ENCODE measurements around the gene MTOR.
"Not testable (repeated sequence)": the region's sequence is repeated elsewhere in the genome, so short reads cannot be mapped to it uniquely, and the experiment has no call there.

The MTOR gene

DNA sequence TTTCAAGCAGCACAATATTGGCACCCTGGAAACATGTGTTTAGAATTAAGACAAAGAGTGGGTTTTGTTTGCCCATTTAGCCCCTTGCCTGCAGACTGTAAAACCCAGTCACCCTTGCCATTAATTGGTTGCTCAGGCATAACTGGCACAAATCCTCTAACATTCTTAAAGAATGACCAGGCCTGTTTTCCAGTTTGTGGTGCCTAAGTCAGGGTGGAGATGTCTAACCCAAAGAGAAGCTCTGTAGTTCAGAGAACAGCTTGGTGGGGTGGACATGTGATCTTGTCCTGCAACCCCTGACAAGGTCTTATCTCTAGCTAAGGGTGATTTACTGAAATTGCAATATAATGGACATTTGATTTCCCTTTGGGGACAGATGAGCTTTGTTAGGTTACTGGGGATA, 82.0 kb downstream of the MTOR start:
- DNase-seq (ENCODE audit: low read depth, low spot score): no peak

DNA sequence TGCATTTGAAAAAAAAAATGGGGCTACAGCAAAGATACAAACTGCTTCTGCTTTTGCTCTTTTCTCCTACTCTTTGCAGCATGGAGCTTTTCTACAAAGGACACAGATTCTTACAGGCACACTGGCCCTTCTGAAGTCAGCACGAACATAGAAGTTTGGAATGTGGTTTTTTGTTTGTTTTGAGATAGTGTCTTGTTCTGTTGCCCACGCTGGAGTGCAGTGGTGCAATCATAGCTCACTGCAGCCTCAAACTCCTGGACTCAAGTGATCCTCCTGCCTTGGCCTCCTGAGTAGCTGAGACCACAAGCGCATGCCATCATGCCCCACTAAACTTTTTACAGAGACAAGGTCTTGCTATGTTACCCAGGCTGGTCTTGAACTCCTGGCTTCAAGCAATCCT, 82.6 kb downstream of the MTOR start:
- not testable (repeated sequence) for DNase-seq (ENCODE audit: low read depth, low spot score)

- DNase-seq (ENCODE audit: low read depth, low spot score): no peak
Measured at GRCh38 chr1:11179125-11179524, 83.2 kb downstream of the MTOR start.

DNA sequence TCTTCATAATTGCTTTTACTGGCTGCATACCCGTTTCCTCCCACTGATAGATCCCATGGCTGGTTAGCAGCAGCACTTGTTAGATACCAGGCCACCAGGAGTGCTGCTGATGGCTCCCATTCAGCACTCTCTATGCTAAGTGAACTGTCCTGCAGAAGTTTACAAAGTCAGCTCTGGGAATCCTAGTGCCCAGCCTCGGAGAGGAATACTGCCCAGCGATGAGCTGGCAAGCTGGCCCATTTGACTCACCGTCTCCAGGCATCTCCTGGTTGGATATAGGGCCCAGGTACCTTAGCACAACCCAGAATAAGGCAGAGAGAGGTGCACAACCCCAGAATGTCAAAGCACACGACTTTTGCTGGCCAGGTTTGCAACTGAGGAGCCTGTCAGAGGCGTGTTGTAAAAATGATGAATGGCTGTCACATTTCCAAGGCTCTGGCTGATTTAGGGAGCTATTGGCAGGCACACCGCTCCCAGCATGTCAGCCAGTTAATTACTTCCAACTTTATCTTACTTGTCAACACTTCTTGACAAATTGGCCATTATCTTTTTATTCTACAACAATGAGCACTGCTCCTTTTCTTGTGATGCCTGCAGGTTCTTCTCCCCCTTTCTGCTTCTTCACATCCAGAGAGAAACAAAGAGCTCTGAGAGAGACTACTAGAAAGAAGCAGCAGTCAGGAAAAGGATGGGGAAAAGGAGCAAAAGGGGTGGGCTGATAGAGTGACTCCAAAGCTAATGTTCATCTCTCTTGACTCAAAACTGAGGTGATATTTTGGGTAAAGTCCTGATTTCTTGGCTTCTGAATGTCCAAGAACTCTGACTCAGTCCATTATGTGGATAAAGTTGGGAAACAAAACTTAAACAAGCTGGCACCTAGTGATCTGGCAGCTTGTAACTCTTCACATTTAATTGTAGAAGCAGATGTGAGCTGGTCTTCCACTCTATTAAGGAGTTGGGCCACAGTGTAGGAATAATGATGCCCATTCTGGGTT, 84.0 kb downstream of the MTOR start:
- no peak for DNase-seq (ENCODE audit: low read depth, low spot score)

DNA sequence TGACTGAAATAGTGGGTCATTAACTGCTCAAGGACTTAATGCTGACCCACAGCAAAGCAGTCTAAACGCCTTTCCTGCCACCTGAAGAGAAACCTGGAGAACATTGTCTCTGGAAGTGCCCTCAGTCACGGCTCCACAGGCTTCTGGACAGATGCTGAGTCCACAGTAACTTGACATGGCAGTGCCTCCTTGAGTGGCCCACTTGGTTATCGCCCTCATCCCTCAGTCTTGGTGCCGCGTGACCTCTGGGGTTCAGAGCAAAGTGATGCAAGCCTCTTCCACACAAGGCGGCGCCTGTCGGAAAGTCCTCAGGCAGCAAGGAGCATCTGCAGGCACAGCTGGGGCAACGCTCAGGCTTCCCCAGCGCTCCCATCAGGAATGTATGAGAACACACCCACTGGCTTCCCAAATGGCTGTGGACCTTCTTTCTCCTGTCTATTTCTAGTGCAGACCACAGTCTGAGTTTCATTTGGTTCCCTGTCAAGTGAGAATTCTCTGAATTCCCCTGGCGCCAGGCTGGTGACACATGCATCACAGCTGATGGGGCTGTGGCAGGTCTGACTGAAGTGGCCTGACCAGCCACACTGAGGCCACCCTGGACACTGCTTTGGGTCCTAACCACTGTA, 86.2 kb downstream of the MTOR start:
- no peak for DNase-seq (ENCODE audit: low read depth, low spot score)

GRCh38 chr1:11175461-11175860, 86.9 kb downstream of the MTOR start:
- no peak for DNase-seq (ENCODE audit: low read depth, low spot score)

DNA sequence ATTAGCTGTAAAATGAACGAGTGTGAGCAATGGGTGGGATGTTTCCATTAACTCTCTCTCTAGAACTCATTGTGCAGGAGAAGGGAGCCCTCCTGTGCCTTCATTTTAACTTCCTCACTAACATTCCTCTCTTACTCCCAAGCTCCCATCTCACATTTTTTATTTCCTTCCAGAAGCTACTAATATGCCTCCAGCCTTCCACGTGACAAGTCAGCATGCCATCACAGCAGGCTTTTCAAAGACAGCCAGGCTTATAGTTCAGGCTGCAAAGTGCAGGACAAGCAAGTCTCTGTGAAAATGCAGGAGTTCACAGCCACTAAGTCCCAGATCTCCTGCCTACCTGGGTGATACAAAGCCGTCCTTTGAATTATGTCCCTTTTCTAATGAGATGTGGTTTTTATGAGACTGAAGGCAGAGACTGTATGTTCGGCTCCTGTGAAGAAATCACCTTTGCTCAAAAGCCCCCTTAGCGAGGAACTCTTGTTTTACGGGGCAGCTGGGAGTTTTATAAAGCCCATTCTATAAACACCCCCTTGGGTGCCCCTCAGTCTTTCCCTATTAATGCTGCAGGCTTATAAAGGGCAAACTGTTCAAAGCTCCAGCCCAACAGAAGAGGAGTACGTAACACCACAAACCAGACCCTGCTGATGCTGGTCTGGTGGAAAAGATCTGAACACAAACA, 87.9 kb downstream of the MTOR start:
- DNase-seq (ENCODE audit: low read depth, low spot score): no peak

DNA sequence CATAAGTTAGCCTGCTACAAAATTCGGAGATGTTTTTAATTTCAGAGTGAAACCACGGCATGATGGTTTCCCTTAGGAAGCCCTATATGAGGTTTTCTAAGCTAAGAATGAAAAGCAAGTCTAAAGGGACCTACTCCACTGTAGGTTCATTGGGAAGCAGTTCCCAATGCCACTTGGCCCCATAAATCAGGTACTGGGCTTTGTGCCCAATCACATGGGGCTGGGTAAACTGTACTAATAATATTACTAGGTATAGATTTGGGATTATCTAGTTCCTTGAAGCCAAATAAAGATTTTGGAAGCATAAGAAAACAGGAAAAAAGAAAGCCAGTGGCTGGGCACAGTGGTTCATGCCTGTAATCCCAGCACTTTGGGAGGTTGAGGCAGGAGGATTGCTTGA, 92.2 kb downstream of the MTOR start:
- DNase-seq (ENCODE audit: low read depth, low spot score): no peak

GRCh38 chr1:11169202-11169601, 93.1 kb downstream of the MTOR start:
- no peak for DNase-seq (ENCODE audit: low read depth, low spot score)

DNA sequence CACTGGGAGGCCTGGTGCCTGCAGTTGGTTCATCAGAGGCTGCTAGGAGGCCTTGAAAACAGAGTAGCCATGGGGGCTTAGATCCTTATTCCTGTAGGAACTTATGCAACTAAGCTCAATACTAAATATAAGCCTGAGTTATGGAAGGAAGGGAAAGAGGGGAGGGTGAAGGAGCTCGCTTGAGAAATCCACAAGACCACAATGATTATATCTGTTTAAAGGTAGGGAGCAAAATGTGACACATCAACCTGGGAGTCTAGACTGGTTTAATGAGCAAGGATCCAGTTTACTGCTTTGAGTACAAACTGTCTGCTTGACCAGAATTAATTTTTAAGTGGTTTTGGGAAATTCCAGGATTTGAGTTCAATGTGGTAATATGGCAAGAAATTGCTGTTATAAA, 93.6 kb downstream of the MTOR start:
- DNase-seq (ENCODE audit: low read depth, low spot score): no peak

DNA sequence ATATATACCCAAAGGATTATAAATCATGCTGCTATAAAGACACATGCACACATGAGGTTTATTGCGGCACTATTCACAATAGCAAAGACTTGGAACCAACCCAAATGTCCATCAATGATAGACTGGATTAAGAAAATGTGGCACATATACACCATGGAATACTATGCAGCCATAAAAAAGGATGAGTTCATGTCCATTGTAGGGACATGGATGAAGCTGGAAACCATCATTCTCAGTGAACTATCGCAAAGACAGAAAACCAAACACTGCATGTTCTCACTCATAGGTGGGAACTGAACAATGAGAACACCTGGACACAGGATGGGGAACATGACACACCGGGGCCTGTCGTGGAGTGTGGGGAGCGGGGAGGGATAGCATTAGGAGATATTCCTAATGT, 95.6 kb downstream of the MTOR start:
- DNase-seq (ENCODE audit: low read depth, low spot score): not testable (repeated sequence)

DNA sequence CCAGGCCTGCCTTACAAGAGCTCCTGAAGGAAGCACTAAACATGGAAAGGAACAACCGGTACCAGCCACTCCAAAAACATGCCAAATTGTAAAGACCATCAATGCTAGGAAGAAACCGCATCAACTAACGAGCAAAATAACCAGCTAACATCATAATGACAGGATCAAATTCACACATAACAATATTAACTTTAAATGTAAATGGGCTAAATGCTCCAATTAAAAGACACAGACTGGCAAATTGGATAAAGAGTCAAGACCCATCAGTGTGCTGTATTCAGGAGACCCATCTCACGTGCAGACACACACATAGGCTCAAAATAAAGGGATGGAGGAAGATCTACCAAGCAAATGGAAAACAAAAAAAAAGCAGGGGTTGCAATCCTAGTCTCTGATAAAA, 99.6 kb downstream of the MTOR start:
- not testable (repeated sequence) for DNase-seq (ENCODE audit: low read depth, low spot score)

- no peak for DNase-seq (ENCODE audit: low read depth, low spot score)
Measured at GRCh38 chr1:11158720-11159321, 103.5 kb downstream of the MTOR start.

GRCh38 chr1:11158291-11158690, 104.1 kb downstream of the MTOR start:
- no peak for DNase-seq (ENCODE audit: low read depth, low spot score)

- no peak for DNase-seq (ENCODE audit: low read depth, low spot score)
Measured at GRCh38 chr1:11157867-11158266, 104.5 kb downstream of the MTOR start.

DNA sequence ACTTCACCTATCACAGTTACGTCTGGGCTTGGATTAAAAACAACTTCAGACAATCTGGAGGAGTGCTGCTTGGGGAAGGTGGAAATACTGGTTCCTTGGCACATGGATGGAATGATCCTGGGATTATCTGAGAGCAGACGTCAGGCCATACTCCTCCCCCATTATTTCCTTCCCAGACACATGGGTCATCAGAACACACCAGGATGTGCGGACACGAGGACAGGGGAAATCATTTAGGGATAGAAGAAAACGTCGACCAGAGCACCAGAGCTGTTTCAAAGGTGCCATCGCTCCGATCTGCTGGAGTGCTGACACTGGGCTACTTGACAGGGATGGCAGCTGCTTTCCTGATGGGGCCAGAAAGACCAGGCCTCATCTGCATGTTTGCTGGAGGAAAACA, 105.0 kb downstream of the MTOR start:
- no peak for DNase-seq (ENCODE audit: low read depth, low spot score)

DNA sequence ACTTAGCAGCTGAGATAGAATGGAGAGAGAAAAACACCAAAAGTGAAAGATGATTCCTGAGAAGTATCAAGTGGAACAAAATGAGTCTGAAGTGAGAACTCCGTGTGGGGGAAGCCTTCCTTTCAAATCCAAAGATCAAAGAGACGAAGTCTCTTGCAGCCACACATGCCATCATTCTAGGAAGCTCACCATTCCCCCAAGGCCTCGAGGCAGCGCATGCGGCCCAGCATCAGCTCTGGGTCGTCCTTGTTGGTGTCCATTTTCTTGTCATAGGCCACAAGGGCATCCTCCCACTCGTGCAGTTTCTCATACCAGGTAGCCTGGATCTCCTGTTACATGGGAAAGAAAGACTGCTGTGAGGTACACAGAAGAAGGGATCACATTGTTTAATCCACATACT, 105.4 kb downstream of the MTOR start:
- DNase-seq (ENCODE audit: low read depth, low spot score): no peak

- no peak for DNase-seq (ENCODE audit: low read depth, low spot score)
Measured at GRCh38 chr1:11156441-11156840, 105.9 kb downstream of the MTOR start.

GRCh38 chr1:11153184-11153583, 109.2 kb downstream of the MTOR start:
- DNase-seq (ENCODE audit: low read depth, low spot score): no peak

GRCh38 chr1:11152755-11153154, 109.6 kb downstream of the MTOR start:
- DNase-seq (ENCODE audit: low read depth, low spot score): no peak

DNA sequence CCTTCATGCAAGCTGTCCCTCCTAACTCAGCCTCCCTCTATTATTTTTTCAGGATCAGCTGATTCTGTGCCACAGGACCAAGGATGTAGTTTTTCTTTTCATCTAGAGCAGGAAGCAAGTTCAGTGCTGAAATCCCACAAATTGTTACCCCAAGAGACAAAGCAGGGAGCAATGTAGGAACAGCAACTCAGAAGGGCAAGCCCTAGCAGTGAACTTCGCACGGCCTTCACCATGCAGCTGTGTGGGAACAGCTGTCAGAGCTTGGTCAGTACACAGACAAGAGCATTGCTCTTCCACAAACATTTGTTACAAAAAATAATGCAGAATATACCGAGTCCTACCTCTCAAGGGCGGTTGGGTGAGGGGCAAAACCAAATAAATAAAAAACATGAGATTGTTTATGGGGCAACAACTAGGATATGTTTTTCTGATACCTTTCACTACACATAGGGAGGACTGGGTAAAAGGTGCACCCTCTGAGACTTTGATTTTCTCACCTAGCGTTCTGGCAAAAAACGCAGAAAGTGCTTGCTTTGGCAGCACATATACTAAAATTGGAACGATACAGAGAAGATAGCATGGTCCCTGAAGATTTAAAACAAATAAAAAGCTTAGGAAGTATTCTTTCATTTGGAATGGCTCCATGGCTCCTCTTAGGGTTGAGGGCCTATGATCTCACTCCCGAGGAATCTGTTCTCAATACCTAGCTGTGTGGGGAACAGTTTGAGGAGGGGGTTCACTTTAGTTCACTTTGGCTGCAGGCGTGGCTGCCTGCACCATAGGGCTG, 110.3 kb downstream of the MTOR start:
- no peak for DNase-seq (ENCODE audit: low read depth, low spot score)

Measured in activated naive CD8-positive, alpha-beta T cell treated with anti-CD3 and anti-CD28 coated beads, Interleukin-2, amount 50 U/mL, for 16 hours (primary cell).